ENCODE measurements around the gene HIGD2A. TPM values are rescaled to one million over a fixed set of nuclear protein-coding genes. Genes with fewer than 3 reads are reported as not detected.
A peak's percentile ranks its signal among the peaks of the same experiment; 100 is the strongest.

Gene HIGD2A
- total RNA-seq, 1 donor from 2014 or later = 104 TPM

GRCh38 chr5:176371621-176372539 is 16.7 kb upstream of the HIGD2A start:
- intact Hi-C loops (cut with DNase I) = no loop called here
- DNase-seq (no peak), ATAC-seq (peak; percentile 17)
- Histone ChIP-seq H3K36me3 (peaks cover 7% of the 10 kb centered on the region), H3K4me3 (no peak overlapping the region), H3K9me3 (no peaks in the 10 kb centered on the region), H3K27me3 (no peaks in the 10 kb centered on the region), H3K27ac (no peak overlapping the region), H3K4me1 (no peaks in the 10 kb centered on the region)
- no peak for TF ChIP-seq CTCF (IDR thresholded peaks at IDR 0.05)

- Histone ChIP-seq H3K4me1 (no peaks in the 10 kb centered on the region), H3K36me3 (peaks cover 7% of the 10 kb centered on the region), H3K9me3 (no peaks in the 10 kb centered on the region), H3K4me3 (no peak overlapping the region), H3K27ac (no peak overlapping the region), H3K27me3 (no peaks in the 10 kb centered on the region)
- ATAC-seq = peak; percentile 35
- TF ChIP-seq CTCF (IDR thresholded peaks at IDR 0.05) = no peak
- no peak for DNase-seq
- intact Hi-C loops (cut with DNase I) = no loop called here
Observed at GRCh38 chr5:176373100-176373818, 15.3 kb upstream of the HIGD2A start.

- peaks cover 27% of the 10 kb centered on the region for H3K36me3 ChIP-seq
- no peaks in the 10 kb centered on the region for H3K27me3 ChIP-seq
- no peak for TF ChIP-seq CTCF (IDR thresholded peaks at IDR 0.05)
- intact Hi-C loops (cut with DNase I) = no loop called here
- no peaks in the 10 kb centered on the region for H3K4me1 ChIP-seq
- ATAC-seq (no peak), DNase-seq (no peak)
- H3K4me3 ChIP-seq = no peak overlapping the region
- no peak overlapping the region for H3K27ac ChIP-seq
- H3K9me3 ChIP-seq = no peaks in the 10 kb centered on the region
Observed at GRCh38 chr5:176379881-176380280, 8.7 kb upstream of the HIGD2A start.

DNA sequence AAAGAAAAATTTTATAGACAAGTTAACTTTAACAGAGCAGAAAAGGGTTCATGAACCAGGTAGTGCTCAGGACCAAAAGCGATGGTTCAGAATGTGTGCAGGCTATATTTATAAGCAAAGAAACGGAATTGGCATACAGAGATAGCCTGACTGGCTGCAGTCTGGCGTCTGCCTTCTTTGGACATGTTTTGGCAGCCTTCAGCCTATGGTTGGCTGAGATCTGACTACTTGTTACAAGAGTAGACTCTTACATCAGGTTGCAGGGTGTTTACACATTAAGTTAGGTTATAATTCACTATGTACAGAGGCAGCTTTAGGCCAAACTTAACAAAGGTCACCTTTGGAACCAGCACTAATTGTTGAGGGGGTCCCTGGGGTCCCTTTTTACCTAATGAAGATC is 7.1 kb upstream of the HIGD2A start:
- no peak for ATAC-seq
- Histone ChIP-seq H3K9me3 (no peaks in the 10 kb centered on the region), H3K27ac (no peak overlapping the region), H3K36me3 (peaks cover 39% of the 10 kb centered on the region), H3K4me3 (no peak overlapping the region), H3K4me1 (no peaks in the 10 kb centered on the region), H3K27me3 (no peaks in the 10 kb centered on the region)
- no peak for TF ChIP-seq CTCF (IDR thresholded peaks at IDR 0.05)
- intact Hi-C loops (cut with DNase I) = no loop called here
- DNase-seq = no peak

GRCh38 chr5:176381979-176382378 is 6.6 kb upstream of the HIGD2A start:
- no peak for TF ChIP-seq CTCF (IDR thresholded peaks at IDR 0.05)
- Histone ChIP-seq H3K27ac (no peak overlapping the region), H3K4me3 (no peak overlapping the region), H3K4me1 (no peaks in the 10 kb centered on the region), H3K9me3 (no peaks in the 10 kb centered on the region), H3K27me3 (no peaks in the 10 kb centered on the region), H3K36me3 (peaks cover 39% of the 10 kb centered on the region)
- intact Hi-C loops (cut with DNase I) = no loop called here
- DNase-seq = peak; percentile 31
- ATAC-seq = no peak

Data from upper lobe of right lung (tissue), 1 donor.